NCI-H2029 treated with DMSO at 0.1 percent for 48 hours (cell line): ENCODE results near the gene PPP1R12C.
A peak's percentile ranks its signal among the peaks of the same experiment; 100 is the strongest.
"Not testable (repeated sequence)": the region's sequence is repeated elsewhere in the genome, so short reads cannot be mapped to it uniquely, and the experiment has no call there.

Source experiments
- DNase-seq: peaks from one replicate; lab custom pipeline; 2025; lab: John Stamatoyannopoulos, UW

Gene PPP1R12C

GRCh38 chr19:55116859-55117662 lies at the start of gene PPP1R12C:
Gene PPP1R12C (minus strand): TSS chr19:55117637. CDS start chr19:55117543, 94 bp downstream.
- DNase-seq: no peak

GRCh38 chr19:55166530-55167268 lies 49.3 kb upstream of the PPP1R12C start, which contains the start of gene DNAAF3:
Gene DNAAF3 (minus strand): TSS chr19:55166613. CDS start chr19:55166413, 200 bp downstream.
- DNase-seq: peak; percentile 97

- DNase-seq: peak; percentile 31
Observed at GRCh38 chr19:55165952-55166529, 48.6 kb upstream of the PPP1R12C start.

- DNase-seq: no peak
Observed at GRCh38 chr19:55161571-55162322, 44.3 kb upstream of the PPP1R12C start.

- no peak for DNase-seq
Observed at GRCh38 chr19:55160986-55161365, 43.5 kb upstream of the PPP1R12C start.

GRCh38 chr19:55160128-55160985 lies 42.9 kb upstream of the PPP1R12C start:
- DNase-seq: peak; percentile 66

- no peak for DNase-seq
Observed at GRCh38 chr19:55158848-55159749, 41.7 kb upstream of the PPP1R12C start.

- DNase-seq: no peak
Observed at GRCh38 chr19:55158423-55158822, 41.0 kb upstream of the PPP1R12C start.

GRCh38 chr19:55157064-55157908 lies 39.8 kb upstream of the PPP1R12C start, which contains the start of gene TNNI3:
Gene TNNI3 (minus strand): TSS chr19:55157732. CDS start chr19:55157589, 143 bp downstream.
- DNase-seq: no peak

- no peak for DNase-seq
Observed at GRCh38 chr19:55156202-55157063, 39.0 kb upstream of the PPP1R12C start.

- not testable (repeated sequence) for DNase-seq
Observed at GRCh38 chr19:55155784-55156183, 38.3 kb upstream of the PPP1R12C start.

GRCh38 chr19:55153652-55154264 lies 36.3 kb upstream of the PPP1R12C start:
- no peak for DNase-seq

GRCh38 chr19:55152017-55152416 lies 34.6 kb upstream of the PPP1R12C start:
- no peak for DNase-seq

- no peak for DNase-seq
Observed at GRCh38 chr19:55149078-55150003, 31.9 kb upstream of the PPP1R12C start, which contains the start of gene TNNT1. Gene TNNT1 (minus strand): TSS chr19:55149206. CDS start chr19:55147157, 2,049 bp downstream.

GRCh38 chr19:55147545-55148251 lies 30.3 kb upstream of the PPP1R12C start:
- no peak for DNase-seq
